CD14-positive monocyte (primary cell): ENCODE measurements around the gene MYO15B. TPM values are rescaled to one million over a fixed set of nuclear protein-coding genes. Genes with fewer than 3 reads are reported as not detected.
A peak's percentile ranks its signal among the peaks of the same experiment; 100 is the strongest.

Source experiments
- DNase-seq, 3 donors: peaks; one replicate each; pipeline ENCODE4 v3.0.0-alpha.2; 2011 to 2022
- H2AFZ ChIP-seq: 2 replicates; pipeline ENCODE4 v1.6.0; 2012; ENCODE audit warnings: mild to moderate bottlenecking, low read depth, low read length, inconsistent platforms; ENCODE audit not compliant: insufficient read depth, poor library complexity, severe bottlenecking
- H3K27ac ChIP-seq, 2 donors: 1 replicate in 1 of 2; 2 replicates in 1 of 2; pipeline ENCODE4 v1.5.1; 2012 to 2013; ENCODE audit warnings: low read length in 2 of 2, control low read depth in 1 of 2, inconsistent platforms in 1 of 2, low read depth in 1 of 2, mild to moderate bottlenecking in 1 of 2
- H3K27me3 ChIP-seq, 2 donors: one replicate each; pipeline versions ENCODE4 v1.6.0 to v1.6.1; 2011 to 2013; ENCODE audit warnings: low read length in 2 of 2; ENCODE audit not compliant: control insufficient read depth in 2 of 2, insufficient read depth in 2 of 2
- H3K36me3 ChIP-seq, 2 donors: replicated peaks in 1 of 2; 1 replicate in 1 of 2; 2 replicates in 1 of 2; pipeline versions ENCODE4 v1.5.1 to v1.6.1; 2012 to 2013; ENCODE audit warnings: low read length in 2 of 2, control low read depth in 1 of 2, inconsistent platforms in 1 of 2, mild to moderate bottlenecking in 1 of 2; ENCODE audit not compliant: insufficient read depth in 2 of 2, control insufficient read depth in 1 of 2
- H3K4me1 ChIP-seq, 2 donors: 1 replicate in 1 of 2; 2 replicates in 1 of 2; pipeline versions ENCODE4 v1.5.1 to v1.6.1; 2012 to 2013; ENCODE audit warnings: low read length in 2 of 2, control low read depth in 1 of 2, inconsistent platforms in 1 of 2, mild to moderate bottlenecking in 1 of 2, moderate library complexity in 1 of 2; ENCODE audit not compliant: insufficient read depth in 2 of 2, control insufficient read depth in 1 of 2
- H3K4me2 ChIP-seq: replicated peaks from 2 replicates; pipeline ENCODE3; 2012; ENCODE audit warnings: low read length, moderate library complexity, mild to moderate bottlenecking; ENCODE audit not compliant: poor library complexity, severe bottlenecking; ENCODE audit errors: extremely low read depth
- H3K4me3 ChIP-seq, 3 experiments: fragments of 200-600 bp in 1 of 3; sonication (generic) in 1 of 3; replicated peaks in 1 of 3; 1 replicate in 2 of 3; 2 replicates in 1 of 3; pipeline ENCODE4 v1.5.1; 2011 to 2013; ENCODE audit warnings: low read length in 3 of 3, mild to moderate bottlenecking in 3 of 3, control low read depth in 2 of 3, low read depth in 2 of 3, inconsistent platforms in 1 of 3, moderate library complexity in 1 of 3
- H3K79me2 ChIP-seq: 2 replicates; pipeline ENCODE4 v1.6.0; 2012; ENCODE audit warnings: mild to moderate bottlenecking, control low read depth, inconsistent platforms, low read length, moderate library complexity; ENCODE audit not compliant: insufficient read depth
- H3K9ac ChIP-seq: 2 replicates; pipeline ENCODE4 v1.6.0; 2017; ENCODE audit warnings: low read length, mild to moderate bottlenecking; ENCODE audit not compliant: insufficient read depth, poor library complexity, severe bottlenecking
- H3K9me3 ChIP-seq, 2 donors: replicated peaks in 1 of 2; 1 replicate in 1 of 2; 2 replicates in 1 of 2; pipeline versions ENCODE4 v1.5.1 to v1.6.1; 2012 to 2013; ENCODE audit warnings: low read length in 2 of 2, control low read depth in 1 of 2; ENCODE audit not compliant: control insufficient read depth in 1 of 2, insufficient read depth in 1 of 2
- H4K20me1 ChIP-seq: 2 replicates; pipeline ENCODE4 v1.6.0; 2012; ENCODE audit warnings: mild to moderate bottlenecking, low read length, control low read depth, moderate library complexity; ENCODE audit not compliant: insufficient read depth
- H3K27ac Mint-ChIP-seq, 7 donors: one replicate each; pipeline ENCODE4 v1.8.0; 2020; ENCODE audit warnings: mild to moderate bottlenecking in 7 of 7, mixed read lengths in 7 of 7, moderate library complexity in 6 of 7, inconsistent platforms in 2 of 7
- H3K27me3 Mint-ChIP-seq, 3 donors: one replicate each; pipeline ENCODE4 v1.8.0; 2021 to 2022; ENCODE audit warnings: low read depth in 3 of 3, mild to moderate bottlenecking in 3 of 3, mixed read lengths in 3 of 3, moderate library complexity in 3 of 3, inconsistent platforms in 1 of 3
- H3K36me3 Mint-ChIP-seq, 2 donors: one replicate each; pipeline ENCODE4 v1.8.0; 2020; ENCODE audit warnings: mixed read lengths in 2 of 2, inconsistent platforms in 1 of 2, mild to moderate bottlenecking in 1 of 2
- H3K4me1 Mint-ChIP-seq: one replicate; pipeline ENCODE4 v1.8.0; 2020; ENCODE audit warnings: mild to moderate bottlenecking, mixed read lengths
- H3K4me3 Mint-ChIP-seq, 2 donors: one replicate each; pipeline ENCODE4 v1.8.0; 2020; ENCODE audit warnings: mild to moderate bottlenecking in 2 of 2, mixed read lengths in 2 of 2, moderate library complexity in 1 of 2
- H3K9me3 Mint-ChIP-seq, 7 donors: one replicate each; pipeline ENCODE4 v1.8.0; 2020 to 2022; ENCODE audit warnings: mixed read lengths in 7 of 7, mild to moderate bottlenecking in 6 of 7, moderate library complexity in 6 of 7, inconsistent platforms in 2 of 7
- CTCF ChIP-seq: fragments of 200-600 bp; IDR thresholded peaks from one replicate; pipeline ENCODE4 v1.8.0; 2022; ENCODE audit warnings: antibody characterized with exemption, mild to moderate bottlenecking
- WGBS: methylation state at CpG from one replicate; pipeline ENCODE4 v1.1.5; 2013; ENCODE audit warnings: missing lambda C conversion rate; ENCODE audit not compliant: insufficient coverage; 5-methylcytosine and 5-hydroxymethylcytosine counted together
- intact Hi-C, 2 donors: fragments of 100-400 bp; cut with micrococcal nuclease; formaldehyde crosslinking; loops; one replicate each; pipeline versions ENCODE4 v1.15.0 to v1.15.1; 2023
- polyA plus RNA-seq, 3 donors: library from polyadenylated mRNA; depleted of rRNA in 1 of 3; unstranded in 2 of 3; stranded (reverse) in 1 of 3; fragments of 300-500 nt in 2 of 3; fragments of >200 nt in 1 of 3; fragmentation: Illumina TruSeq in 2 of 3; gene quantifications; 1 replicate in 2 of 3; 2 replicates in 1 of 3; pipeline ENCODE4 v1.2.3, GENCODE V29; 2012 to 2021

The MYO15B gene
- polyA plus RNA-seq, 3 donors: 0.17 to 596 (median 0.62) TPM

- peaks cover 0 to 2% (median 0%) of the 10 kb centered on the region in 7 donors for H3K9me3 Mint-ChIP-seq
- Histone ChIP-seq H3K79me2 (no peaks in the 10 kb centered on the region), H3K27me3 (no peaks in the 10 kb centered on the region), H4K20me1 (peaks cover 13% of the 10 kb centered on the region), H3K4me1 (peaks cover 5 to 13% of the 10 kb centered on the region in 2 donors), H2AFZ (no peak within 1 kb of the TSS), H3K27ac (no peak within 1 kb of the TSS), H3K36me3 (peaks cover 9 to 15% of the 10 kb centered on the region in 2 donors), H3K9ac (no peak within 1 kb of the TSS), H3K4me3 (no peak within 1 kb of the TSS), H3K9me3 (no peaks in the 10 kb centered on the region), H3K4me2 (peak within 1 kb of the TSS; percentile 27)
- 24% methylated on average over 19 of the region's 19 CpGs for WGBS
- no peak within 1 kb of the TSS for H3K4me3 Mint-ChIP-seq
- peaks cover 11% of the 10 kb centered on the region for H3K4me1 Mint-ChIP-seq
- peak within 1 kb of the TSS in 1 of 7 donors; percentile 76 for H3K27ac Mint-ChIP-seq
- H3K27me3 Mint-ChIP-seq: peaks cover 2 to 8% (median 4%) of the 10 kb centered on the region in 3 donors
- intact Hi-C loops: loop anchor here (1.0 to 5.0 kb wide), 3 partner anchors 39 to 118 kb away; no protein-coding TSS in a partner anchor
- peaks cover 11 to 17% of the 10 kb centered on the region in 2 donors for H3K36me3 Mint-ChIP-seq
- TF ChIP-seq CTCF: peak; percentile 87
- DNase-seq: peak; percentile 76 to 85 (median 78)
These were observed 45.4 kb downstream of the MYO15B start, which contains the start of gene SMIM5 for GRCh38 chr17:75632863-75633485. Gene SMIM5, plus strand, starts transcription at chr17:75633434. Its CDS starts 6,768 bp downstream, at chr17:75640202.

- Histone ChIP-seq H3K79me2 (no peaks in the 10 kb centered on the region), H3K9me3 (no peaks in the 10 kb centered on the region), H3K4me3 (no peak overlapping the region), H4K20me1 (peaks cover 13% of the 10 kb centered on the region), H3K4me2 (peak overlapping the region; percentile 27), H3K9ac (no peak overlapping the region), H3K27me3 (no peaks in the 10 kb centered on the region), H3K27ac (no peak overlapping the region), H3K36me3 (peaks cover 1 to 8% of the 10 kb centered on the region in 2 donors), H3K4me1 (peaks cover 5 to 13% of the 10 kb centered on the region in 2 donors), H2AFZ (no peak overlapping the region)
- peak overlapping the region in 1 of 7 donors; percentile 76 for H3K27ac Mint-ChIP-seq
- peaks cover 2 to 8% (median 4%) of the 10 kb centered on the region in 3 donors for H3K27me3 Mint-ChIP-seq
- TF ChIP-seq CTCF: no peak
- 33% methylated on average over 18 of the region's 27 CpGs for WGBS
- no peak overlapping the region for H3K4me3 Mint-ChIP-seq
- H3K9me3 Mint-ChIP-seq: peaks cover 0 to 2% (median 0%) of the 10 kb centered on the region in 7 donors
- H3K4me1 Mint-ChIP-seq: peaks cover 11% of the 10 kb centered on the region
- intact Hi-C loops: loop anchor here (1.0 to 5.0 kb wide), 3 partner anchors 39 to 117 kb away; no protein-coding TSS in a partner anchor
- peak; percentile 22 to 38 (median 28) for DNase-seq
- H3K36me3 Mint-ChIP-seq: peaks cover 12 to 13% of the 10 kb centered on the region in 2 donors
These were observed 46.1 kb downstream of the MYO15B start for GRCh38 chr17:75633486-75634375.
